GM21360 (cell line): ENCODE results near the gene KIAA0319L.
A peak's percentile ranks its signal among the peaks of the same experiment; 100 is the strongest.

ENCODE experiments used
- ATAC-seq: cut with Tn5 transposase; IDR thresholded peaks from one replicate; pipeline ENCODE4 v1.9.1; 2021; ENCODE audit warnings: mild to moderate bottlenecking, moderate library complexity; ENCODE audit not compliant: unreplicated experiment

Gene KIAA0319L

DNA sequence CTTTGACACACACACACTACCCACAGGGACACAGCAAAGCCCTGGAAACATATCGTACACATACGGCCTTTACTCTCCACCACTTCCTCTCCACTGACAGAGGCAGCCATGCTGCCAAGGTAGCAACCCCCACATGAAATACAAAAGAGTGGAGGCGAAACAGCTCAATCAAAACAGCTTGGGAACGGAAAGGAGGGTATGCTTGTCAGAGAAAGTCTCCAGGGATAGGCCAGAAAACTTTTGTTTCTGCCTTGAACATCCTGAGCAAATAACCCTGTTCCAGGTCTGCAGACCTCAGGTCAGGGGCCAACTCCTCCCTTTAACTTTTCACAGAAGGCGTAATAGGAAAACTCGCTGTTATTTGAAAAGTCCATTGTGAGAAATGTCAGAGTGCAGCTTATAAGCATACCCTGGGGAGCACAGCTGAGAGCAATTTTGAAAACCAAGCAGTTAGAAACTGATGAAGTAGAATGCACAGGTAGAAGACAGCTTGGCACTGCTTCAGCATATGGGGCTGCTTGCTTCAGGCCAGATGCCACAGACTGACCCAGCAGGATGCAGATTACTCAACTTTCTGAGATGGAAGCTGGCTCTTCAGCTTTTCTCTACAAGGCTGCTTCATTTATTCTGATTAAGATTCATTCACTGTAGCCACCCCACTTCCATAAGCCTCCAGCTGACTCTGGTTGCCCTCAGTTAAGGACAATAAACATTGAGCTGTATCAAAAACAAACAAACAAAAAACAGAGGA lies 18.0 kb downstream of the KIAA0319L start:
- no peak for ATAC-seq

DNA sequence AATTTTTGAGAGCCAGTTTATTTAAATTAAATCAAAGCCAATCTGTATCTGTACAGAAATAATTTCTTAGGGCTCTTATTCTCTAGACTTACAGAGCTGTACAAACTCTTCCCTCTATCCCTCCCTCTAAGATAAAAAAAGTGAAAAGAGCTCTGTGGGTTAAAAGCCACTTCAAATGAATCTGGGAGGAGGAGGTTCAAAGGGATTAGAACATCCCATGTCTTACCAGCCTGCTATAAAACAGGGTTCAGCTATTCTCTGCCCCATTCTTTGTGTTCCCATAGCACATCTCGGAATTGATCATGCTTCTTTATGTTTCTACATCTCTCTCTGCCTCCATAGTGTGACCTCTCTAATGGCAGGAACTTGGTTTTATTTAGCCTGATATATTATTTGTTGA lies 19.4 kb downstream of the KIAA0319L start:
- ATAC-seq, result no peak

DNA sequence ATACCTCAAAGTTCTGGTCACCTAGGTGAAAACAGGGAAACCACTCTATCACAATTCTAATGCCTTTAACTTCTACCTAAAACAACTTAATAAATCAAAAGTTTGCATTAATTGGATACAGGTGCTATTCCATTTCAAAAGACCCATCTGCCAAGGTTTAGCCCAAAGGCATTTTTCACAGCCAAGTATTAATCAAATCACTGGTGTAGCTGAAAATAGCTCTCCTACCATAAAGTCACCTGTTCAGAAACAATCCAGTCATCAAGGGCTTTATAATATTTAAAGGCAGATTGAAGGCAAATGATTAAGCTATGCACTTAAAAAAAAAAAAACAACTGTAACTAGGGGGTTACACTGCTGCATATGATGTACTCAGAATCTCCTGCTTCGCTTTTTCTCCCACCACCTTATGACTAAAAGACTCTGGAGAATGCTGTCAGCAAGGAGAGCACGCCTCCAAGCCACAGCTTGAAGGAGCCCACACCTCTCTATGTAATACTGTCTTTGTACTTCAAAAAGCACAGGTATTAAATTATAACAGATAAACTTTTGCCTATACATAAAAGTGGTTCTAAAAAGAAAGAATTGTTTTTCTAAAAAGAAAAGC lies 20.5 kb downstream of the KIAA0319L start:
- no peak for ATAC-seq

GRCh38 chr1:35535243-35535642 lies 22.0 kb downstream of the KIAA0319L start:
- no peak for ATAC-seq

GRCh38 chr1:35533586-35533985 lies 23.6 kb downstream of the KIAA0319L start:
- no peak for ATAC-seq

- ATAC-seq, result no peak
Observed at GRCh38 chr1:35532497-35533223, 24.5 kb downstream of the KIAA0319L start.

- ATAC-seq, result no peak
Observed at GRCh38 chr1:35531368-35531767, 25.8 kb downstream of the KIAA0319L start.

DNA sequence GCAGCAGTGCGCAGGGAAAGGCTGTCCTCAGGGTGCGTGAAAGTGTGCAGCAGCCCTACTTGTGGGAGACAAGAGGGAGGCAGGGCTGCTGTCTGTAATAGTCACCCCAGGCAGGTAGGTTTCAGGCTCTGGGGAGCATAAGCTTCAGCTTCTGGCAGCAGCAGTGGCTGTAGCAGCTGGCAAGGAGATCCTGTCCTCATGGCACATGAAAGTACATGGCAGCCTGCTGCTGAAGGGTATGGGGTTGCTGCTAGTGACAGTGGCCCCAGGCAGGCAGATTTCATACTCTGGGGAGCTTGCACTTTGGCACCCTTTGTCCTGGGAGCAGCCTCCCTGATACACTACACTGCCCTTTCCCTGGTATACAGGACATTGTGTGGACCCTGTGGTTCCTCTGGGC lies 26.3 kb downstream of the KIAA0319L start:
- no peak for ATAC-seq

- ATAC-seq, result no peak
Observed at GRCh38 chr1:35530168-35530567, 27.0 kb downstream of the KIAA0319L start.

DNA sequence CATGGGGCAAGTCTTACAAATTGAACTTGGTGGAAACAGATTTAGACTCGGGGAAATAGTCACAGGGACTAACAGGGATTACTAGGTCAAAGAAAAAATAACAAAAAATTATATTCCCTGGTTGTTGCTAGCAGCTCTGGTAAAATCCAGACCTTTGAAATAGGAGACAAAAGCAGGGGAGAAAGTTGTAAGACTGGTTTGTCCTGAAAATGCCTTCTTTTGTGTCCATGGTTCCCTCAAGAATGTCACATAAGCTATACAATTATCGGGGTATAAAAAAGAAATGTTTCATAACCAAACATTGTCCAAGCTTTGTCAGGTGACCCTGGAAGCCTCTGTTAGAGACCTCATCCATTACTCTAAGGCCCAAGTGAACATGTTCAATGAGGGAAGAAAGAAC lies 33.1 kb downstream of the KIAA0319L start:
- ATAC-seq, result no peak

GRCh38 chr1:35519432-35519831 lies 37.8 kb downstream of the KIAA0319L start:
- no peak for ATAC-seq

GRCh38 chr1:35518183-35518582 lies 39.0 kb downstream of the KIAA0319L start:
- ATAC-seq, result no peak

DNA sequence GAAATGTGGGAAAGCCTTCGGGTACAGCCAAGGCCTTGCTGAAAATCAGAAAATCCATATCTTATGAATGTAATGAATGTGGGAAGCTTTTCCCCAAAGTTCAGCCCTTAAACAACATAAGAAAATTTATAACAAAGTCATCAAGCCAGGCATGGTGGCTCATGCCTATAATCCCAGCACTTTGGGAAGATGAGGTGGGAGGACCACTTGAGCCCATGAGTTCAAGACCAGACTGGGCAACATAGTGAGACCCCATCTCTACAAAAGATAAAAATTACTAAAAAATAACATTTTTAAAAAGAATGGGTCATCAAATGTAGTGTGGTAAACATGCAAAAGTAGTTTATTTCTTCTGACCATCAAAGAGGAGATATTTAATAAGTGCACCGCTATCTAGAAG lies 45.9 kb downstream of the KIAA0319L start:
- no peak for ATAC-seq

GRCh38 chr1:35509558-35509957 lies 47.6 kb downstream of the KIAA0319L start:
- ATAC-seq, result no peak

DNA sequence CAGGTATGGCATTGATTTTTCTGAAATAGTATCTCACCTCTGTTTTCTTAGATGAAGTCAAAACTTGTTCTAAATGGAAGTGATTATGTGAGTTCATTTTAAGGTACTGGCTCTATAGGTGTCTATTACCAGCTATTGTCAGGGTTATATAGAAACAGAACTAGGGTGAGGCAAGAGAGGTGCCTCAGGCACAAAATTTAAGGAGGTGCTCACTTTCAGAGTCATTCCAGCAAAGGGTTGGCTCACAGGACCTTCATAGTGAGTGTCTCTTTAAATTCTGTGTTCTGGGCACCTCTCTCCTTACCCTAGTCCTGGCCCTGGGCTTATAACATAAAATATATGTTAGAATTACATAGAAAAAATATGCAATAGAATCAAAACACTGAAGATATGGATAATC lies 49.3 kb downstream of the KIAA0319L start:
- ATAC-seq, result no peak

DNA sequence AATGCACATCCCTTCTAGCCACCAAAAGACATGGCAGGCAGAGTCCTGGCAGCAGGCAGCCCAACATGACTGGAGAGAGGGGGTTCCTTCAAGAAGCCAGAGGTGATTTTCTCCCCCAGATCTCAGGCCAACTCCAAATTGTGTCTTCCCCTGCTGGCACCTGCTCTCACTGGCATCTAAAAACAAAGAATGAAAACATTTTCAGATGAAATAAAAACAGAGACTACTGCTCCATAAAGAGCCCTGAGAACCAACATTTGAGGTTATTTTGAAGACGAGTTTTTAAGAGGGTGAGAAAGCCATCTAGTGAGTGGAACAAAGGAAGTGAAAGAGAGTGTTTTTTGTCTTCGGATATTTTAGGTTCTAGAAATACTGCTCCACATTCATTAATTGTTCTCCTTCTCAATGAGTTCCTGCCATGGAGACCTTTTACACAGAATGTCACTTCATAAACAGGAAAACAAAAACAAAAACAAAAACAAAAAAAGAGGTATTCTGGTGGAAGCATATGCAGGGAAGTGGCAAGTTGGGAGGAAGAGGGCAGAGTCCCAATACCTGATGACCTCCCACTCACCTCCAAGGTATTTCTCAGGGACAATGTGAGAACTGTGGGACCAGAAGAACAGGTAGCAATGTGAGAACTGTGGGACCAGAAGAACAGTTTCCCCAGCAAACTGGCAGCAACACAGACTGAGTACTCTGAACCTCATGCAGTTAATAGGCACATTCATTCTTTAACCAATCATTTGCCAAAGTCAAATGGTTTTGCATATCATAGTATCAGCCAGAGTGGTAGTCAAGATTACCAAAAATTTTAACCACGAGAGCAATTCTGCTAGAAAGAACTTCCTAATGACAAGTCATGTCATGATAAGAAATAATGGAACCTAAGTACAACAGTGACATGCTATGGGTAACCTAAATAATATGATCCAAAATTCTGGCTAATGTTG lies 50.0 kb downstream of the KIAA0319L start:
- no peak for ATAC-seq

GRCh38 chr1:35505911-35506798 lies 51.0 kb downstream of the KIAA0319L start:
- ATAC-seq, result peak; percentile 66

GRCh38 chr1:35502242-35502641 lies 55.0 kb downstream of the KIAA0319L start:
- no peak for ATAC-seq

GRCh38 chr1:35500439-35500838 lies 56.8 kb downstream of the KIAA0319L start:
- ATAC-seq, result no peak

- no peak for ATAC-seq
Observed at GRCh38 chr1:35499652-35500176, 57.5 kb downstream of the KIAA0319L start.
